Testis (tissue), 2 donors: ENCODE data around the gene EML4.

Experiments
- CTCF ChIP-seq, 3 experiments: fragments of 450-650 bp in 2 of 3; fragments of 200-600 bp in 1 of 3; sonication (generic) in 1 of 3; IDR thresholded peaks; one replicate each; pipeline ENCODE4 v1.5.1; 2016 to 2019; ENCODE audit warnings: antibody characterized with exemption in 3 of 3, mild to moderate bottlenecking in 2 of 3, moderate library complexity in 1 of 3
- POLR2A ChIP-seq: fragments of 450-650 bp; IDR thresholded peaks from one replicate; pipeline ENCODE4 v1.6.1; 2017; ENCODE audit warnings: antibody characterized with exemption, mild to moderate bottlenecking, moderate library complexity

- no peak for TF ChIP-seq CTCF (IDR thresholded peaks at IDR 0.05)
- no peak for TF ChIP-seq POLR2A
These were observed 207.6 kb downstream of the EML4 start for GRCh38 chr2:42376758-42377157.
